Measurements from ENCODE around the gene HEG1. TPM values are rescaled to one million over a fixed set of nuclear protein-coding genes. Genes with fewer than 3 reads are reported as not detected.

The HEG1 gene
- total RNA-seq, 1 experiment from 2014 or later, result 8.6 TPM

GRCh38 chr3:125011941-125012340 is 43.9 kb downstream of the HEG1 start:
- Mint-ChIP-seq H3K27me3 (ENCODE audit: insufficient read depth, unreplicated experiment) (no peaks in the 10 kb centered on the region), H3K27ac (ENCODE audit: low read depth, unreplicated experiment) (no peak overlapping the region), H3K4me1 (ENCODE audit: insufficient read depth, unreplicated experiment) (no peaks in the 10 kb centered on the region), H3K9me3 (ENCODE audit: unreplicated experiment) (no peaks in the 10 kb centered on the region), H3K4me3 (ENCODE audit: unreplicated experiment) (no peak overlapping the region), H3K36me3 (ENCODE audit: insufficient read depth, unreplicated experiment) (peaks cover 32% of the 10 kb centered on the region)
- BruUV-seq (replicated peaks), result no TSS peak
- intact Hi-C loops (cut with micrococcal nuclease), result no loop called here
- no peak for TF ChIP-seq CTCF (IDR thresholded peaks at IDR 0.05; ENCODE audit: unreplicated experiment)
- DNase-seq (ENCODE audit: unreplicated experiment), result no peak
- ChIA-PET CTCF (interaction anchor here (0.6 to 1.5 kb wide), 3 partner anchors 8 to 25 kb away, joined by 3 to 4 read pairs (median 3); no protein-coding TSS in a partner anchor), POLR2A (interaction anchor here (0.8 kb wide), 1 partner anchor 312 kb away, joined by 3 read pairs; no protein-coding TSS in a partner anchor)

DNA sequence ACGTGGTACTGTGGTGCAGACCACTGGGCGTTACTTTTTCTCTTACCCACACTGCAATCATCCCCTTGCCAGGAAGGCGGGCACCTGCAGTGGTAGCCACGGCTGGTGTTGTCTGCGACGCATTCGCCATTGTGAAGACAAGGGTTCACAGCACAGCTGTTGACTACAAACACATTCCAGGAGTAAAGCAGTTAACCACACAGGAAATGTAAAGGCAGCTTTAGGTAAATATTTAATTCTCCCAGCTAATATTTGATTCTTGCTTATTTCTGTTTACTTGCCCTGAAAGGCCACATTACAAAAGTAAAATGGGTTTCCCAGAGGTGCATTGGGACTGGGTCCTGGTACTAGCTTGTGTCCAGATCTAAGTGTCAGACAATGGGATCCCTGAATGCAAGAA is 45.4 kb downstream of the HEG1 start:
- Mint-ChIP-seq H3K9me3 (ENCODE audit: unreplicated experiment) (no peaks in the 10 kb centered on the region), H3K4me3 (ENCODE audit: unreplicated experiment) (no peak overlapping the region), H3K4me1 (ENCODE audit: insufficient read depth, unreplicated experiment) (no peaks in the 10 kb centered on the region), H3K27me3 (ENCODE audit: insufficient read depth, unreplicated experiment) (no peaks in the 10 kb centered on the region), H3K36me3 (ENCODE audit: insufficient read depth, unreplicated experiment) (peaks cover 44% of the 10 kb centered on the region), H3K27ac (ENCODE audit: low read depth, unreplicated experiment) (no peak overlapping the region)
- DNase-seq (ENCODE audit: unreplicated experiment), result no peak
- ChIA-PET POLR2A (interaction anchor here (0.6 kb wide), 1 partner anchor 94 kb away, joined by 3 read pairs; no protein-coding TSS in a partner anchor), CTCF (interaction anchor here (0.6 to 0.7 kb wide), 2 partner anchors 14 to 432 kb away, joined by 3 to 4 read pairs; no protein-coding TSS in a partner anchor)
- BruUV-seq (replicated peaks), result no TSS peak
- intact Hi-C loops (cut with micrococcal nuclease), result no loop called here
- TF ChIP-seq CTCF (IDR thresholded peaks at IDR 0.05; ENCODE audit: unreplicated experiment), result no peak

GRCh38 chr3:125008766-125009165 is 47.0 kb downstream of the HEG1 start:
- Mint-ChIP-seq H3K27me3 (ENCODE audit: insufficient read depth, unreplicated experiment) (no peaks in the 10 kb centered on the region), H3K27ac (ENCODE audit: low read depth, unreplicated experiment) (no peak overlapping the region), H3K4me3 (ENCODE audit: unreplicated experiment) (no peak overlapping the region), H3K36me3 (ENCODE audit: insufficient read depth, unreplicated experiment) (peaks cover 54% of the 10 kb centered on the region), H3K9me3 (ENCODE audit: unreplicated experiment) (no peaks in the 10 kb centered on the region), H3K4me1 (ENCODE audit: insufficient read depth, unreplicated experiment) (no peaks in the 10 kb centered on the region)
- no TSS peak for BruUV-seq (replicated peaks)
- intact Hi-C loops (cut with micrococcal nuclease), result no loop called here
- POLR2A ChIA-PET, result interaction anchor here (0.6 to 0.9 kb wide), 2 partner anchors 17 to 62 kb away, joined by 3 read pairs; no protein-coding TSS in a partner anchor
- CTCF ChIA-PET, result interaction anchor here (0.8 to 1.1 kb wide), 3 partner anchors 10 to 577 kb away, joined by 3 to 4 read pairs (median 3); no protein-coding TSS in a partner anchor
- TF ChIP-seq CTCF (IDR thresholded peaks at IDR 0.05; ENCODE audit: unreplicated experiment), result no peak
- DNase-seq (ENCODE audit: unreplicated experiment), result no peak

DNA sequence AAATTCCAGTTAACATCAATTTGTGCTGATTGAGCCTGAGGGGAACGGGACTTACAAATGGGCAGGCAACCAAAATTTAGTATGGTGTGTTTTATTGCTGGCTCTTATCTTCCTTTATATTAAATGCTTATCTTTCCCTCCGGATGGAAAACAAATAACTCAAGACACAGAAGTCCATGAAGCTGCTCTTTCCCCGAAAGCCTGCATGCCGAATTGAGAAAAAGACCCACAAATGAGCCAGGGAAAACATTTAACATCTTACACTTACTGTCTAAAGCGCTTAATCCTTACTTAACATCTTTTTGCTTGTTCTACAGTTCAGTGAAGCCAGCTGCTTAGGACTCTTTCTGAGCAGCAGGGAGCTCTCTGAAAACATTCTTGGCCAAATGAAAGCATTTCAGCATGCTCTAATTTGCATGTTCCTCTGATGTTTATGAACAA is 49.5 kb downstream of the HEG1 start:
- Mint-ChIP-seq H3K4me3 (ENCODE audit: unreplicated experiment) (no peak overlapping the region), H3K27me3 (ENCODE audit: insufficient read depth, unreplicated experiment) (no peaks in the 10 kb centered on the region), H3K36me3 (ENCODE audit: insufficient read depth, unreplicated experiment) (peaks cover 44% of the 10 kb centered on the region), H3K9me3 (ENCODE audit: unreplicated experiment) (no peaks in the 10 kb centered on the region), H3K27ac (ENCODE audit: low read depth, unreplicated experiment) (no peak overlapping the region), H3K4me1 (ENCODE audit: insufficient read depth, unreplicated experiment) (no peaks in the 10 kb centered on the region)
- POLR2A ChIA-PET, result interaction anchor here (0.6 kb wide), 1 partner anchor 357 kb away, joined by 5 read pairs; no protein-coding TSS in a partner anchor
- TF ChIP-seq CTCF (IDR thresholded peaks at IDR 0.05; ENCODE audit: unreplicated experiment), result no peak
- no TSS peak for BruUV-seq (replicated peaks)
- CTCF ChIA-PET, result interaction anchor here (3.2 kb wide), 1 partner anchor 11 kb away, joined by 21 read pairs; no protein-coding TSS in a partner anchor
- DNase-seq (ENCODE audit: unreplicated experiment), result no peak
- intact Hi-C loops (cut with micrococcal nuclease), result no loop called here

All from MCF 10A (cell line).